Mesenchymal stem cell (in vitro differentiated cells and primary cell): Measurements from ENCODE around the gene MXI1.

Experiments
- DNase-seq: peaks from one replicate; pipeline ENCODE4 v3.0.0-alpha.2; 2013
- H2AFZ ChIP-seq: one replicate; pipeline ENCODE4 v1.6.1; 2013; ENCODE audit warnings: low read depth, mild to moderate bottlenecking, control low read depth, inconsistent platforms, low read length, moderate library complexity
- H2AK5ac ChIP-seq: 2 replicates; pipeline ENCODE4 v1.6.1; 2013; ENCODE audit warnings: low read length, moderate library complexity, mild to moderate bottlenecking, inconsistent platforms; ENCODE audit not compliant: severe bottlenecking
- H2BK120ac ChIP-seq: one replicate; pipeline ENCODE4 v1.6.1; 2013; ENCODE audit warnings: low read depth, mild to moderate bottlenecking, inconsistent platforms, low read length, moderate library complexity
- H2BK12ac ChIP-seq, 2 experiments: one replicate each; pipeline ENCODE4 v1.6.1; 2013; ENCODE audit warnings: inconsistent platforms in 2 of 2, low read length in 2 of 2, mild to moderate bottlenecking in 2 of 2, moderate library complexity in 2 of 2, control low read depth in 1 of 2
- H2BK15ac ChIP-seq: one replicate; pipeline ENCODE4 v1.6.1; 2013; ENCODE audit warnings: mild to moderate bottlenecking, low read depth, inconsistent platforms; ENCODE audit not compliant: poor library complexity, severe bottlenecking
- H2BK5ac ChIP-seq: 2 replicates; pipeline ENCODE4 v1.6.1; 2013; ENCODE audit warnings: low read depth, mild to moderate bottlenecking, low read length, control low read depth, inconsistent platforms; ENCODE audit not compliant: poor library complexity, severe bottlenecking
- H3K14ac ChIP-seq, 2 experiments: one replicate each; pipeline ENCODE4 v1.6.1; 2013; ENCODE audit warnings: inconsistent platforms in 2 of 2, low read length in 2 of 2, control low read depth in 1 of 2, mild to moderate bottlenecking in 1 of 2, moderate library complexity in 1 of 2
- H3K18ac ChIP-seq, 2 experiments: one replicate each; pipeline ENCODE4 v1.6.1; 2013; ENCODE audit warnings: inconsistent platforms in 2 of 2, low read length in 2 of 2, control low read depth in 1 of 2, low read depth in 1 of 2, mild to moderate bottlenecking in 1 of 2
- H3K23ac ChIP-seq, 2 experiments: one replicate each; pipeline ENCODE4 v1.6.1; 2013; ENCODE audit warnings: inconsistent platforms in 2 of 2, low read length in 2 of 2, mild to moderate bottlenecking in 2 of 2, moderate library complexity in 2 of 2, control low read depth in 1 of 2
- H3K27ac ChIP-seq: 2 replicates; pipeline ENCODE4 v1.5.1; 2013; ENCODE audit warnings: mild to moderate bottlenecking, moderate library complexity, low read length, control low read depth, inconsistent platforms; ENCODE audit not compliant: poor library complexity, severe bottlenecking
- H3K27me3 ChIP-seq, 2 experiments: 2 replicates each; pipeline versions ENCODE4 v1.6.1 to v1.7.0; 2013; ENCODE audit warnings: low read length in 2 of 2, mild to moderate bottlenecking in 2 of 2, moderate library complexity in 2 of 2, control low read depth in 1 of 2, inconsistent platforms in 1 of 2; ENCODE audit not compliant: control insufficient read depth in 1 of 2, insufficient read depth in 1 of 2
- H3K36me3 ChIP-seq, 2 experiments: 2 replicates each; pipeline versions ENCODE4 v1.6.1 to v1.7.0; 2013; ENCODE audit warnings: low read length in 2 of 2, control low read depth in 1 of 2, inconsistent platforms in 1 of 2, low read depth in 1 of 2, mild to moderate bottlenecking in 1 of 2; ENCODE audit not compliant: insufficient read depth in 2 of 2, control insufficient read depth in 1 of 2
- H3K4ac ChIP-seq, 2 experiments: one replicate each; pipeline ENCODE4 v1.6.1; 2013; ENCODE audit warnings: inconsistent platforms in 2 of 2, low read length in 2 of 2, mild to moderate bottlenecking in 2 of 2, moderate library complexity in 2 of 2, control low read depth in 1 of 2, low read depth in 1 of 2
- H3K4me1 ChIP-seq: 2 replicates; pipeline ENCODE4 v1.6.1; 2013; ENCODE audit warnings: low read depth, low read length, control low read depth; ENCODE audit not compliant: control insufficient read depth, insufficient read depth
- H3K4me2 ChIP-seq: 2 replicates; pipeline ENCODE4 v1.6.1; 2013; ENCODE audit warnings: low read length, mild to moderate bottlenecking, inconsistent platforms; ENCODE audit not compliant: poor library complexity, severe bottlenecking
- H3K4me3 ChIP-seq, 2 experiments: 2 replicates each; pipeline versions ENCODE4 v1.5.1 to v1.7.0; 2013; ENCODE audit warnings: low read length in 2 of 2, mild to moderate bottlenecking in 2 of 2, control low read depth in 1 of 2, low read depth in 1 of 2; ENCODE audit not compliant: insufficient read depth in 1 of 2
- H3K79me1 ChIP-seq: replicated peaks from 2 replicates; pipeline ENCODE4 v1.6.1; 2013; ENCODE audit warnings: mild to moderate bottlenecking, control low read depth, low read length, inconsistent platforms; ENCODE audit not compliant: poor library complexity, severe bottlenecking
- H3K9ac ChIP-seq: 2 replicates; pipeline ENCODE4 v1.7.0; 2013; ENCODE audit warnings: mild to moderate bottlenecking, low read length, moderate library complexity
- H3K9me3 ChIP-seq: 2 replicates; pipeline ENCODE4 v1.7.0; 2013; ENCODE audit warnings: mild to moderate bottlenecking, low read length; ENCODE audit not compliant: control insufficient read depth
- H4K8ac ChIP-seq: one replicate; pipeline ENCODE4 v1.6.1; 2013; ENCODE audit warnings: inconsistent platforms, mild to moderate bottlenecking, low read length, moderate library complexity
- H4K91ac ChIP-seq: one replicate; pipeline ENCODE4 v1.6.1; 2013; ENCODE audit warnings: mild to moderate bottlenecking, low read length, inconsistent platforms
- WGBS: methylation state at CpG from one replicate; pipeline ENCODE4 v1.1.7; 2013; ENCODE audit warnings: mixed read lengths; 5-methylcytosine and 5-hydroxymethylcytosine counted together

Gene MXI1

GRCh38 chr10:110286841-110287240 is 79.4 kb downstream of the MXI1 start:
- no peak overlapping the region for H3K4ac ChIP-seq
- H3K27ac ChIP-seq = no peak overlapping the region
- H4K8ac ChIP-seq = no peak overlapping the region
- no peak overlapping the region for H4K91ac ChIP-seq
- no peaks in the 10 kb centered on the region for H3K4me1 ChIP-seq
- no peak overlapping the region for H2AK5ac ChIP-seq
- H2BK12ac ChIP-seq = no peak overlapping the region
- H3K23ac ChIP-seq = no peak overlapping the region
- H2BK5ac ChIP-seq = no peak overlapping the region
- H3K18ac ChIP-seq = no peak overlapping the region
- DNase-seq = peak; percentile 10
- no peak overlapping the region for H2BK120ac ChIP-seq
- H3K14ac ChIP-seq = no peak overlapping the region
- no peak overlapping the region for H2BK15ac ChIP-seq
- H3K27me3 ChIP-seq = no peaks in the 10 kb centered on the region
- 86% methylated on average over 1 of the region's 2 CpGs for WGBS
- H3K79me1 ChIP-seq = peaks cover 4% of the 10 kb centered on the region
- no peak overlapping the region for H3K9ac ChIP-seq
- H3K9me3 ChIP-seq = no peaks in the 10 kb centered on the region
- H3K4me3 ChIP-seq = no peak overlapping the region
- H3K4me2 ChIP-seq = no peak overlapping the region
- H3K36me3 ChIP-seq = peaks cover 6 to 77% of the 10 kb centered on the region in 2 experiments
- no peak overlapping the region for H2AFZ ChIP-seq

GRCh38 chr10:110296966-110297365 is 89.6 kb downstream of the MXI1 start:
- Histone ChIP-seq H4K8ac (no peak overlapping the region), H4K91ac (no peak overlapping the region), H3K4me3 (no peak overlapping the region), H3K36me3 (peaks cover 4 to 99% of the 10 kb centered on the region in 2 experiments), H2BK12ac (no peak overlapping the region), H3K27me3 (no peaks in the 10 kb centered on the region), H2BK5ac (no peak overlapping the region), H2BK120ac (no peak overlapping the region), H3K4ac (no peak overlapping the region), H3K27ac (no peak overlapping the region), H2BK15ac (no peak overlapping the region), H3K4me1 (no peaks in the 10 kb centered on the region), H3K18ac (no peak overlapping the region), H3K4me2 (no peak overlapping the region), H3K23ac (no peak overlapping the region), H2AK5ac (no peak overlapping the region), H3K9me3 (no peaks in the 10 kb centered on the region), H3K9ac (peak overlapping the region; percentile 5), H2AFZ (no peak overlapping the region), H3K79me1 (peaks cover 6% of the 10 kb centered on the region), H3K14ac (no peak overlapping the region)
- DNase-seq = no peak
- WGBS = no CpG with 5 or more reads among the region's 1 CpG

GRCh38 chr10:110300486-110300986 is 93.1 kb downstream of the MXI1 start:
- Histone ChIP-seq H3K9ac (peak overlapping the region; percentile 39), H2BK5ac (no peak overlapping the region), H3K4ac (no peak overlapping the region), H3K18ac (no peak overlapping the region), H3K4me2 (no peak overlapping the region), H4K8ac (no peak overlapping the region), H2BK12ac (no peak overlapping the region), H3K14ac (no peak overlapping the region), H3K36me3 (peaks cover 4 to 77% of the 10 kb centered on the region in 2 experiments), H3K23ac (no peak overlapping the region), H2AK5ac (no peak overlapping the region), H2BK15ac (no peak overlapping the region), H2AFZ (no peak overlapping the region), H4K91ac (no peak overlapping the region), H3K79me1 (peaks cover 2% of the 10 kb centered on the region), H3K27me3 (no peaks in the 10 kb centered on the region), H3K9me3 (no peaks in the 10 kb centered on the region), H3K27ac (no peak overlapping the region), H3K4me3 (no peak overlapping the region), H3K4me1 (no peaks in the 10 kb centered on the region), H2BK120ac (no peak overlapping the region)
- DNase-seq = no peak
- 84% methylated on average over 4 of the region's 5 CpGs for WGBS

- peaks cover 2% of the 10 kb centered on the region for H3K79me1 ChIP-seq
- no peak overlapping the region for H2AFZ ChIP-seq
- H3K36me3 ChIP-seq = peaks cover 0 to 46% of the 10 kb centered on the region in 2 experiments
- DNase-seq = peak; percentile 10
- no peak overlapping the region for H2BK5ac ChIP-seq
- no peak overlapping the region for H3K18ac ChIP-seq
- H4K8ac ChIP-seq = no peak overlapping the region
- no peak overlapping the region for H3K4ac ChIP-seq
- H3K27me3 ChIP-seq = no peaks in the 10 kb centered on the region
- H3K4me2 ChIP-seq = peak overlapping the region; percentile 68
- peaks cover 2% of the 10 kb centered on the region for H3K4me1 ChIP-seq
- no peak overlapping the region for H2BK120ac ChIP-seq
- peak overlapping the region in 1 of 2 experiments; percentile 96 for H3K4me3 ChIP-seq
- no peak overlapping the region for H3K27ac ChIP-seq
- H2BK15ac ChIP-seq = no peak overlapping the region
- WGBS = 26% methylated on average over 4 of the region's 4 CpGs
- no peak overlapping the region for H3K23ac ChIP-seq
- H3K9me3 ChIP-seq = no peaks in the 10 kb centered on the region
- no peak overlapping the region for H2AK5ac ChIP-seq
- H4K91ac ChIP-seq = no peak overlapping the region
- H3K14ac ChIP-seq = peak overlapping the region in 1 of 2 experiments; percentile 86
- peak overlapping the region; percentile 98 for H3K9ac ChIP-seq
- no peak overlapping the region for H2BK12ac ChIP-seq
These were observed 96.3 kb downstream of the MXI1 start for GRCh38 chr10:110303681-110304080.
